ENCODE results near the gene DIP2C.
"Not testable (repeated sequence)": the region's sequence is repeated elsewhere in the genome, so short reads cannot be mapped to it uniquely, and the experiment has no call there.

DIP2C gene

DNA sequence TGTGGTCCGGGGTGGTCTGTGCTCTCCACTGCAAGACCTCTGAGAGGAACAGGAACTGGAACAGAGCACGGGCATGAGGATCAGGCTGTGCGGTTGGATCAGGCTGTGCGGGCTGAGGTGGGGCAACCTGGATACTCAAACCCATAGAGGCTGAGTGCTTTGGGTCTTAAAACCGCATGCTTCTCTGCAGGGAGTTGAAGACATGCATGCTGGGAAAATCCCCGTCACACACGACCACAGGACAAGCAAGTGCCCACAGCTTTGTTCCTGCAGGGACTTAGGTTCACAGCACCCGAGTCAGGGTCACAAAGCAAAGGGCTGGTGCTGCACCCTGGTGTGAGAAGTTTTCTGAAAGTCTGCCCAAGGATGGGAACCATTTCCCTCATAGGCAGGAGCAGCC is 333.0 kb downstream of the DIP2C start:
- no peak for DNase-seq (ENCODE audit: low spot score)

DNA sequence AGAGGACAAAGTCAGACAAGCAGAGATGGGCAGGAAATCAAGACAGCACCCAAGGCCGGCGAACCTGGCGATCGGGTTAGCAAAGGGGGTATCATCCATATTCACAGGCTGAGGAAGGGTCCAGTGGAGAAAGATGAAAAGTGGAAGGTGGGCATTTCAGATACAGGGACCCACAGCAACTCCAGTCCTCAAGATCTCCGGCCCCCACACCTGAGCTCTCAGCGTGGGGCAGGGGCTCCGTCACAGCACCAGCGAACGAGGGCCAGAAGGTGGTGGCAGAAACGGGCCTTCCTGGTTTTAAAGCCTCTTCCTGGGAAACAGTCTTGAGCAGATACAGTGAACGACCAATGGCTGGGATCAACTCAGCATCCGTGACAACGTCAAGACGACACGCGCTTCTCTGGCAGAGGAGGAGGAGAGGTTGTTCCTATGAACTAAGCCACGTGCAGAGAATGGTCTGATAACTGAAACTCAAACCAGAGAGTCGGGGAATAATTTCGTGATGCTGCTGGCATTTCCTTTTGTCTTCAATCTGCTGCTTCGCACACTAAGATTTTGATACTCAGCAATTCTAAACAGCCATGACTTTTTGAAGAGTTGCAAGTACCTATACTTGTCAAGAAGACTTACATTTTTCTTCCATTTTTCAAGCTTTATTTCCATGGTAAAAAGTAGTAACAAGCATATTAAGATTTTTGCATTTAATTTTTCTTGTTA is 334.4 kb downstream of the DIP2C start:
- no peak for DNase-seq (ENCODE audit: low spot score)

DNA sequence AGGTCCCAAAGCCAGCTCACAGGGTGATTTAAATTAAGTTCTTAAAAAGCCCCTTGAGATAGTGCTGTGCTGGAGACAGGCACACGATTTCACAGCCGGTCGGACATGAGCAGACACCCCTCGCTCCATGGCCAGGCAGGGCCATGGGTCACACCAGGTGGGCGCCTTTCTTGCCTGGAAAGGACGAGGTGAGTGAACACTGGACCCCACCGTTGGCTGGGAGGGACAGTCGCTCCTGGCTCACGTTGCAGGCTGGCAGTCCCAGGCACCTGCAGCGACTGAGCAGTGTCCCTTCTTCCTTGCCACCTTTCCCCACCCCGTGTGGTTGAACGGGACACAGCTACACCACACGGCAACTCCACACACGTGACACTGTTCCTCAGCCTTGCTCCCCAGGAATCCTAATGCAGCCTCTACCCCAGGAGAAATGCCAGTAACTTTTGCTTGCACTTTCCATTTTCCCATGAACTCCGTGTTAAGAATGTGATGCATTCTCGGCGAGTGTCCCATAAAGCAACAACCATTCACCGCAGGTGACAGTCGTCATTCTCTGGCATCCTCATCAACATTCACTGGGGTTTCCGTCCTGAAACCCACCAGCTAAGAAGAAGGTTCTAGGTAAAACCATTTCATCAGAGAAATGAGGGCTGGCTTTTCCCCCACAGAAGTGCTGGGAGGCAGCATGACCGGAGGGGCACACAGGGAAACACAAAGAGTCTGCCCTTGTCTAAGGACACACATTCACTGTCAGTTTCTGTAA is 336.8 kb downstream of the DIP2C start:
- no peak for DNase-seq (ENCODE audit: low spot score)

DNA sequence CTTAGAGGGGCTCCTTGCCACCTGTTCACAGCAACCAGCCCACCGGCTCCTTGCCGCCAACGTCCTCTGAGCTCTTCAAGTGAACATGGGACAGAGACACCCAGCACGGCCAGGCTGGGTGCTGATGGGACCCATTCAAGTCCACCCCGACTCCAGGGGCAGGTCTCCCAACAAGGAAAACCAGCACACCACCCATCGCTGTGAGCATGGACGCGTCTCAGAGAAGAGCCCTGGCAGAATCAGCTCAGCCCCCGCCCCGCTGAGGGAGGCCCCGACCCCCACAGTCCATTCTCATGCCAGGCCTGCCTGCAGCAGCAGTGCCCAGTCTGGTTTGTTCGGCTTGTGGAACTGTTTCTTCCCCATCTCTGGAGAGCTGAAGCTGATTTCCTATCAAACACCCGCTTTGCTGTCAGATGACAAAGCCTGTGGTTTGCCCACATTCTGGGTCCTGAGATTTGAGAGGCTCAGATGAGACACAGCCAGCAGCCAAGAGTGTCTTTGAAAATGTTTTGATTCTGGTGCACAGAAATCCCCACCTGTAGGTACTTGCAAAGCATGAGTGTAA is 337.6 kb downstream of the DIP2C start:
- DNase-seq (ENCODE audit: low spot score) = no peak

DNA sequence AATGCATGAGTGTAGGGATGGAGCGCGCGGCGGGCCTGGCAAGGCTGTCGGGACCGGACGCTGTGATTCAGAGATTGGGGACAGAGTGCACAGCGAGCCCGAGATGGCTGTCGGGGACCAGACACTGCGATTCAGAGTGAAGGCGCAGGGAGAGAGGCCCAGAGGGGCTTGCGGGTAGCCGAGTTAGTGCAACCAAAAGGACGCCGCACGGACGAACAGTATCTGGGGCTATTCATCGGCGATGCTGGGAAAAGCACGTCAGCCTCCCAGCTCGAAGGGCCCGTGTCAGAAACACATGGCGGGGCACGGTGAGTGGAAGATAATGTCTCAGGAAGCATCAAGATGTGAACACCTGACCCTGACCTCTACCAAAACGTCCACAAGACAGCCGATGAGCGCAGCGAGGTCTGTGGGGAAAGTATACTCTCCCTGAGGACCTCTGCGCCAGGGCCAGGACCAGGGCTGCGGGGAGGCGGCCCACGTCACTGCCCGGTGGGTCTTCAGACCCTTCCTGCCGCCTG is 338.4 kb downstream of the DIP2C start:
- DNase-seq (ENCODE audit: low spot score) = no peak

DNA sequence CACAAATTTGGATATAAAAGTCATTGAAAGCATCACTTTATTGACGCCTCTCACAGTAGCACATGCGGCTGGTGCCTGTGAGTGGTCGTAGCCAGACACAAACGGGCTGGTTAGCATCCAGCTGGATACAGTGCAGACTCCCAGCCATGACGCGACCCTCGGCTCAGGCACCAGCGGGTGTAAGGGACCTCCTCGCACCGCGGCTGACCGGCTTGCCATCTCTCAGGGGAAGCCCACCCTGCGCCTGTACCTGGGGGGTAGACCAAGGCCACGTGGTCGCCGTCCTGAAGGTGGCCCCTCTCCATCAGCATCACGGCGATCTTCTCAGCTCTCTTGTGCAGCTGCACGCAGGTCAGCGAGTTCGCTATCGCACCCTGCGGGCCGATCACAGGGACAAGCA is 340.4 kb downstream of the DIP2C start:
- DNase-seq (ENCODE audit: low spot score) = no peak

DNA sequence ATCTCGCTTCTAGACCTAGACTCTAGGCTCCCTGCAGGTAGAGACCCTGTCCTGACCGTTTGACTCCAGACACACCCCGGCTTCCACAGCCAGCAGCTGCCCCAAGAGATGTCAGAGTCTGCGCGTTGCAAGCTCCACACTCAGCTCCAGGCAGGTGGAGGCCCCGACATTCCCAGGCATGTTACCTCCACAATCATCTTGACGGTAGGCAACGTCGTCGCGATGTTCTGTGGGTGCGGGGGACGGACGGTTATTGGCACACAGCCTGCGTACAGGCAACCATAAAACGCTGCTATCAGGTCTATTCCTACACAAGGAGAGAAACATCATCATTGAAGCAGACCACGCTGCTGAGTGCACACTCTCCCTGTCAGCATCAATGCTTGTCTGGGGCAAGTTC is 341.0 kb downstream of the DIP2C start:
- DNase-seq (ENCODE audit: low spot score) = no peak

DNA sequence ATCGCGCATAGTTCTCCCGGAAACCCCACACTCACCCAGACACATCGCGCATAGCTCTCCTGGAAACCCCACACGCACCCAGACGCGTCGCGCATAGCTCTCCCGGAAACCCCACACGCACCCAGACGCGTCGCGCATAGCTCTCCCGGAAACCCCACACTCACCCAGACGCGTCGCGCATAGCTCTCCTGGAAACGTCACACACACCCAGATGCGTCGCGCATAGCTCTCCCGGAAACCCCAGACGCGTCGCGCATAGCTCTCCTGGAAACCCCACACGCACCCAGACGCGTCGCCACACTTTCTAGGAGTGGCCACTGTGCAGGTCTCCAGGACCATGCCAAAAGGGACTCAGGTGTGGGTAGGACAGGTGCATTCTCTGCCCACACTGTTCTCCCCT is 341.7 kb downstream of the DIP2C start:
- not testable (repeated sequence) for DNase-seq (ENCODE audit: low spot score)

DNA sequence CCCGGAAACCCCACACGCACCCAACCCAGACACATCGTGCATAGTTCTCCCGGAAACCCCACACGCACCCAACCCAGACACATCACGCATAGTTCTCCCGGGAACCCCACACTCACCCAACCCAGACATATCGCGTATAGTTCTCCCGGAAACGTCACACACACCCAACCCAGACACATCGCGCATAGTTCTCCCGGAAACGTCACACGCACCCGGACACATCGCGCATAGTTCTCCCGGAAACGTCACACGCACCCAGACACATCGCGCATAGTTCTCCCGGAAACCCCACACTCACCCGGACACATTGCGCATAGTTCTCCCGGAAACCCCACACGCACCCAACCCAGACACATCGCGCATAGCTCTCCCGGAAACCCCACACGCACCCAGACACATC is 342.3 kb downstream of the DIP2C start:
- not testable (repeated sequence) for DNase-seq (ENCODE audit: low spot score)

DNA sequence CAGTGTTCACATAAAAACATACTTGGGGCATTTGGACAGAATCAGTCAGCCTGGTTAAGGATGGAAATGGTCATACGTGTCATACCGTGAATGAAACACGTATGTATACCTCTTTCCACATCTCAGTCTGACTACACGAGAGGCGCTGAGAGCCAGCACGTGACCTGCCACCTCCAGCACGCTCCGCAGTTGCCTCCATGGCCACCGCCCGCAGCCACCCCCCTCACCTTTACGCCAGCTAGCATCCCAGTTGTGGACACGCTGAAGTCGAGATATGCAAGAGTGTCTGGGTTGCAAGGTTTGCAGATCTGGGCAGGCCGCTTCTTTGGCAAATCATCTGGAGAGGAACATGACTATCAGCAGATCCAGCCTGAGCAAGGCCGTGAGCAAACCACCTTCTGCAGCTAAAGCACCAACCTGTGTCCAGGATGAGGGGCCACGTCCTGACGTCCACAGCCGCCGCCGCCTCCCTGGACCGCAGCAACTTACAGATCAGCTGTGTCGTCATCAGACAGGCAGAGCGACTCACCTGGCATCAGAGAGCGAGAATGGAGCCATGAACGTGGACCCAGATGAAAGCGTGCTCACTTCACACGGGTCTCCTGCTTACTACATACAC is 344.8 kb downstream of the DIP2C start:
- no peak for DNase-seq (ENCODE audit: low spot score)

DNA sequence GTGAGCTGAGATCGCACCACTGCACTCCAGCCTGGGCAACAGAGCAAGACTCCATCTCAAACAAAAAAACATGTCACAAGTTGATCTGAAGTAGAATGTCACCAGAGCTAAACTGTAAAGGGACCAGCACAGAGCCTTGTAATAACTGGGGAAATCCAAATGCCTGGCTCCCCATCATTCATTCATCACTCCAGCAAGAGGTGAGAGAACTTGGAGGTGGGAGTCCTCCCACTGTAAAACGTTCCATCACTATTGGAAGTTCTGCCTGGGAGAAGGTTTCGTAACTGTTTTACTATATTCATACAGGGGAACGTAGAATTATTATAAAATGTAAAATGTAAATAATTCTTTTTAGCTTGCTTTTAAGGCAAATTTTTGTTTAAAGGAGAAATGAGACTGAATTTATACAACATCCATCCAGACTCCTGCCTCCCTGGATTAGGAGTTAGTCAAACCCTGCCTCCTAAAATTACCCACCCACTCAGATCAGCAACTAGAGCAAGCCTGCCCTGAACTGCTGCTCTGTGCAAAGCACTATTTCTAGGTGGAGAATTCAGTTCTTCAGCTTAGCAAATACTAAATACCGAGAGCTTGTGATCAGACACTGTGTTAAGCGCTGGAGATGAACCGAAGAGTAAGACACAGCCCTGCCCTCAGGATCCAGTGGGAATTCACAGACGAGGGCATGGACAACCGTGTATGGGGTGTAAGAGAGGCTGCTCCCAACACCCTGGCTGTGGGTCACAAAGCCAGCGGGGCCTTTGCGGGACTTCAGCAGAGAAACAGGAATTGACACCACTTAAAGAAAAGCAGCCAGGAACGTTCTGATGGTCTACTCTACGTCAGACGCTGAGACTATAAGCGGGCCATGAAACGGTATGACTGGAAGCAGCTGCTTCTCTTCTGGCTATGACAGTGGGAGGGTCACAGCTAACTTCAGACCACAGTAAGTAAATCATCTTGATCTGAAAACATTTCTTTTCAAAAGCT is 345.9 kb downstream of the DIP2C start:
- no peak for DNase-seq (ENCODE audit: low spot score)

DNA sequence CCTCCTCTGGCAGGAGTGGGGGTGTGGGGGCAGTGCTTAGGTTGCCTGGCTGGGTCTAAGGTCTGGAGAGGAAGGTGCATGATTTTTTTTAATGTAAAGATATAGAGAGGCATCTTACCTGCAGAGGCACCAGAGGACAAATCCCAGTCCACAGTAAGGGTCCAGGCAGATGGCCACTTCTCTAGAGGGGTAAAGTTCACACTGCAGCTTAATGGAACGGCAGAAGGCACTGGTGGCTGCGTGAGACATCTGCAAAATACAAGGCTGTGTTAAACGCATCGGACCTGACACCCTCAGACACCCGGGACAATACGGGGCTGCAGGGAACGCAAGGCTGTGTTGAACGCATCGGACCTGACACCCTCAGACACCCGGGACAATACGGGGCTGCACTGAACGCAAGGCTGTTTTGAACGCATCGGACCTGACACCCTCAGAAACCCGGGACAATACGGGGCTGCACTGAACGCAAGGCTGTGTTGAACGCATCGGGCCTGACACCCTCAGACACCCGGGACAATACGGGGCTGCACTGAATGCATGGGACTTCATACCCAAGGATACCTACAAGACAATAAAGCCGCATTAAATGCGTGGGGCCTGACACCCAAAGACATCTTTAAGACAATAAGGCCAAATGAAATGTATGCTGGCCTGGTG is 348.3 kb downstream of the DIP2C start:
- DNase-seq (ENCODE audit: low spot score) = no peak

DNA sequence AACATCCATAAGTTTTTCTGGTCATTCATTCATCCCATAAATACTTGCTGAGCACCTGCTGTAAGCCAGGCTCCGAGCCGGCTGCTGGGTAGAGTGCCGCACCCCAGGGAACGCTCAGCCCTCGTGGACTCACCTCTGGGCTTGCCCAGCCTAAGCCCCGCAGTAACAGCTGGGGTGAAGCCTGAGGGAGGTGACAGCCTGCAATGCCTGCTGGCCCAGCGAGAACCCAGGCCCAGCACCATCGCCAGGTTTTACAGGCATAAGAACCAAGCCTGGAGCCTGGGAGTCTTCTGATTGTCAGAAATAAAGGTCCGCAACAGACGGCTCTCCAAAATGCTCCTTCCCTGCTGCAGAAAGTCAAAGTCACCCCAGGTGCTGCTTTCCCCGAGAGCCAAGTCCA is 348.8 kb downstream of the DIP2C start:
- DNase-seq (ENCODE audit: low spot score) = no peak

DNA sequence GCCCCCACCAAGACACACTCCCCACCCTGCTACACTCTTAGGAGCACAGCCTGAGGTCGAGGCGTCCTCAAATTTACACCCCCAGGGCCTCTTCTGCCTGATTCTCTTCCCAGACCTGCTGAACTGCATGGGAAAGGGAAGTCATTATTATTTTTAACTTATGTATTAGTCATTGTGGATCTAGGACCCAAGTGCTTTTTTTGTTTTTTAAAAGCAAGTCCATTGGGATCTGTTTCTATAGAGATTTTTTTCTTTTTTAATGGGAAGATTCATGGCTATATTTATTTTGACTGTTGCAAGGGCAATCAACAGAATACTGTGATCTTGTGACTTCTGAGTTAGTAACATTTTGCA is 350.5 kb downstream of the DIP2C start:
- no peak for DNase-seq (ENCODE audit: low spot score)

DNA sequence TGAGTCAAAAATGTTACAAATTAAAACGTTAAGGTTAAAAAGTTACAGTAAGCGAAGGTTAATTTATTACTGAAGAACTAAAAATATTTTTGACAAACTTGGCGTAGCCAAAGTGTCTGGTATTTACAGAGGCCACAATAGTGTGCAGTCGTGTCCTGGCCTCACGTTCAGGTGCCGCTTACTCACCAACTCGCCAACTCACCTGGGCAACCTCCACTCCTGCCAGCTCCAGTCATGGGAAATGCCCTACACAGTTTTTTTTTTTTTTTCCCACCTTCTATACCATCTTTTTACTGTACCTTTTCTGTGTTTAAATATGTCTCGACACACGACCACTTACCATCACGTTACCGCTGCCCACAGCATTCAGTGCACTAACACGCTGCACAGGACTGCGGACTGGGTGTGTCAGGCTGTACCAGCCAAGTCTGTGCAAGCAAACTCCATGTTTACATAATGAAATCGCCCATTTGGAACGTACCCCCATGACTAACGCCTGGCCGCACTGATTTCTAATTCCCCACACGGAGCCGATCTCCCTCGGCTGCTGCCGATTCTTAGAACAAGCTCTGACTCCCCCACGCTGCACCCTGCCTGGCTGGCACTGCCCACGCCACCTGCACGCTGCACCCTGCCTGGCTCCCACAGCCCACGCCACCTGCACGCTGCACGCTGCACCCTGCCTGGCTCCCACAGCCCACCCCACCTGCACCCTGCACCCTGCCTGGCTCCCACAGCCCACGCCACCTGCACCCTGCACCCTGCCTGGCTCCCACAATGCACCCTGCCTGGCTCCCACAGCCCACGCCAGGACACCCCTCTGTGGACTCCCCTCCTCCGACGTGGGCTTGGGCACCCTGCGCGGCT is 351.1 kb downstream of the DIP2C start:
- DNase-seq (ENCODE audit: low spot score) = no peak

DNA sequence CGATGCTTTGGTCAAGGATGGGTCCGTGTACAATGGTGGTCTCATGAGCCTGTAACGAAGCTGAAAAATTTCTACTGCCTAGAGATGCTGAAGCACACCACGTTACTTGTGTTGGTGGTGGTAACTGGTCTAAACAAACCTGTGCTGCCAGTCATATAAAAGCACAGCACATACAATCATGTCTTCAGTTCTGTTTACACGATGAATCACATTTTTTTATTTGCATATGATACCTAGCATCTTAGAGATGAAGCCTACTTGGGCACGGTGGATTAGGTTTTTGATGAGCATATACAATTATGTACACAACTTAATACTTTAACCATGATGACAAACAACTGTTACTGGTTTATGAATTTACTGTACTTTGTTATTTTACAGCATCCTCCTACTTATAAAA is 353.2 kb downstream of the DIP2C start:
- DNase-seq (ENCODE audit: low spot score) = no peak

DNA sequence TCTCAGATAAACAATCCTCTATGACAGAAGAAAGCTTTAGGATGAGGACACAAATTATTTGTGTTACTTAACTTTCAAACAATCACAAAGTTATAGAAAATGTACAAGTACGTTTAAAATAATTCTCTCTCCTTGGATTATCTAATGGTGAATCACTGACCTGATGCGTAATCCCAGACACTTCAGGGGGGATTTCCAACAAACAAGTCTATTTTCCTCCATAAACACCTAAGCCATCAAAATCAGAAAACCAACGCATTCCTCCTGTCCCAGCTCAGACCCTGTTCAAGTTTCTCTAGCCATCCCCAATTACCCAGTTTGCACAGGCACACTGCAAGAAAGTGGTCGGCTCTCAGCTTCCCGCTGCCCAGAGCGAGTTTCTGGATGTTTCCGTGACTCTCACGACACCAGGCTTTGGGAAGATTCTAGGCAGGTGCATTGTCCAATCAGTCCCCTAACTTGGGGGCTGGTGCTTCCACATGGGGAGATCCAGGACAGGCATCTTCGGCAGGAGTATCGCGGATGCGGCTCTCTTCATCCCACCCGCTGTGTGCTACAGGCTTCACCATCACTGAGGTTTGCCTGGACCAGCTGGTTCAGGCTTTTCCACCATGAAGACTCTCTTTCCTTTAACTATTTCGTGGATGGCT is 354.2 kb downstream of the DIP2C start:
- DNase-seq (ENCODE audit: low spot score) = no peak

DNA sequence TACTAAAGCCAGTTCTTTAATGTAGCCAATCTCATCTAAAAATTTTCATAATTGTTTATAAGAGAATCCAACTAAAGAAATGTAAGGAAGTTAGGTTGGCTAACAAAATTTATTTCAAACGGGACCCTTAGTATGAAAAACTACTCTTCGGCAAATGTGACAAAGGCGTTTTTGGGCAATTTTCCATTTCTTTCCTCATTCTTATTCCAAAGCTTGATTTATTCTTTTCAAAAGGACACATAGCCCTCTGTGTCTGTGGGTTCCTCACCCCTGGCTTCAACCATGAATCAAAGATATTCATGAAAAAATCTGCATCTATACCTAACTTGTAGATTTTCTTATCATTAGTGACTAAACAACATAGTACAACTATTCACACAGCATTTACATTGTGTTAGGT is 358.3 kb downstream of the DIP2C start:
- DNase-seq (ENCODE audit: low spot score) = no peak
